ENCODE data around the gene COL6A2. TPM values are rescaled to one million over a fixed set of nuclear protein-coding genes. Genes with fewer than 3 reads are reported as not detected.
"Not testable (repeated sequence)": the region's sequence is repeated elsewhere in the genome, so short reads cannot be mapped to it uniquely, and the experiment has no call there.

Gene COL6A2
- total RNA-seq, 2 experiments from 2014 or later: 6.7 to 8.4 TPM

GRCh38 chr21:46146856-46147255 is 48.9 kb downstream of the COL6A2 start:
- no peak overlapping the region for H3K4me3 Mint-ChIP-seq
- CTCF ChIA-PET: no interaction called here
- no peaks in the 10 kb centered on the region for H3K27me3 Mint-ChIP-seq (ENCODE audit: low read depth)
- peaks cover 13% of the 10 kb centered on the region for H3K4me1 Mint-ChIP-seq (ENCODE audit: low read depth)
- no peaks in the 10 kb centered on the region for H3K36me3 Mint-ChIP-seq (ENCODE audit: low read depth)
- intact Hi-C loops (cut with micrococcal nuclease): loop anchor here (1.0 kb wide), 1 partner anchor 138 kb away; the partner anchor contains the start of gene MCM3AP
- DNase-seq: no peak
- no peaks in the 10 kb centered on the region for H3K9me3 Mint-ChIP-seq
- no peak overlapping the region for H3K27ac Mint-ChIP-seq

DNA sequence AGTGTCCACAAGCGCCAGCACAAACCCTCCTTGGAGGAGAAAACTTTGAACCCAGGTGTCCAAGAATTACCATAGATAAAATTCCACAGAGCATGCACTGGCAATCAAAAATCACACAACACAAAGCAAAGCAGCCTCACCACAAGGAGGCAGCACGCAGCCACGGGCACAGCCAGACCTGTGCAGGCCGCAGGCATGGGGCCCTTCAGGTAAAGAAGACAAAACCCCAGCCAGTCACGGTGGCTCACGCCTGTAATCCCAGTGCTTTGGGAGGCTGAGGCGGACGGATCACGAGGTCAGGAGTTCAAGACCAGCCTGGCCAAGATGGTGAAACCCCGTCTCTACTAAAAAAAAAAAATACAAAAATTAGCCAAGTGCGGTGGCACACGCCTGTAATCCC is 49.5 kb downstream of the COL6A2 start:
- CTCF ChIA-PET; H3K36me3 Mint-ChIP-seq (ENCODE audit: low read depth); H3K9me3 Mint-ChIP-seq; H3K27ac Mint-ChIP-seq; H3K27me3 Mint-ChIP-seq (ENCODE audit: low read depth); H3K4me3 Mint-ChIP-seq: not testable (repeated sequence)
- DNase-seq: peak; percentile 77
- H3K4me1 Mint-ChIP-seq (ENCODE audit: low read depth): peaks cover 13% of the 10 kb centered on the region
- intact Hi-C loops (cut with micrococcal nuclease): loop anchor here (1.0 kb wide), 1 partner anchor 138 kb away; the partner anchor contains the start of gene MCM3AP

DNA sequence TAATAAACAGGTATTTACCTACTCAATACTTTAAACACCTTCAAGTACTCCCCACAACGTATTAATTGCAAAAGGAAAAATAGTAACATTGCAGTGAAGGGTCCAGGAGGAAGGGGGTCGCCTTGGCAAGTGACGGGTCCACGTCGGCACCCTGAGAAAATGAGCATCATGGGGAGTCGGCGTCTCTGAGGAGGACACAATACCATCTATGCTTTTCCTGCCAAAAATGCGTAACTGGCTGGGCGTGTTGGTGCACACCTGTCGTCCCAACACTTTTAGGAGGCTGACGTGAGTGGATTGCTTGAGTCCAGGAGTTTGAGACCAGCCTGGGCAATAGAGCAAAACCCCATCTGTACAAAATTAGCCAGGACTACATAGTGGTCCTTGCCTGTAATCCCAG is 50.2 kb downstream of the COL6A2 start:
- peaks cover 13% of the 10 kb centered on the region for H3K4me1 Mint-ChIP-seq (ENCODE audit: low read depth)
- DNase-seq: no peak
- no peak overlapping the region for H3K27ac Mint-ChIP-seq
- no peaks in the 10 kb centered on the region for H3K27me3 Mint-ChIP-seq (ENCODE audit: low read depth)
- CTCF ChIA-PET: no interaction called here
- no peak overlapping the region for H3K4me3 Mint-ChIP-seq
- H3K9me3 Mint-ChIP-seq: no peaks in the 10 kb centered on the region
- intact Hi-C loops (cut with micrococcal nuclease): no loop called here
- no peaks in the 10 kb centered on the region for H3K36me3 Mint-ChIP-seq (ENCODE audit: low read depth)

DNA sequence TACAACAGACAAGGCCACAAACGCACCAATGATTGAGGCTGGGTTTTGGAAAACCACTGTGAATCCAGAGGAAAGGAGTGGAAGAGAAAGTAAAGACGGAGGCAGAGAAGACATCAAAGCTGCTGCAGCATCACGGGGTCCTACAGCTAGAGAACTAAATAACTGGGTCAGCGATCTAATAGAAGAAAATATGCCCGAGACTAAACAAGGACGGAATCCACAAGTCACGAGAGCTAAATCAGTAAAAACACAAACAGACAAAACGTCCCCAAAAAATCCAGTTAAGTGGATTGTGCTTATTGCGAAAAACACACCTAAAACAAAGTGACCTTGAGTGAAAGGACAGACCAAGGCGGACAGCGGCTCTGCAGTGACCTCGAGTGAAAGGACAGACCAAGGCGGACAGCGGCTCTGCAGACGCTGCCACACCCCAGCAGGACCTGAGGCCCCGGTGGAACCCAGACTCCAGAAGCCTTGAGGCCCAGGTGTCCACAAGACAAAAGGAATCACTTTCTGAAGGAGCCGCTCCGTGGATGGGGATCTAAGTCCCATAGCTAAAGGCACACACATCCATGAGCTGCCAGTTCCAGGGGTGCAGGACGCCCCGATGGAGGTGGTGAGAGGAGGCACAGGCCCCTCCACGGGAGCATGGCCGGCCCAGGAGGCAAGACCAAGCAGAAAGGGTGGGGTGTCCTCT is 51.4 kb downstream of the COL6A2 start:
- peaks cover 5% of the 10 kb centered on the region for H3K4me1 Mint-ChIP-seq (ENCODE audit: low read depth)
- intact Hi-C loops (cut with micrococcal nuclease): no loop called here
- CTCF ChIA-PET: interaction anchor here (0.7 kb wide), 2 partner anchors 182 to 706 kb away, joined by 3 read pairs; no protein-coding TSS in a partner anchor

GRCh38 chr21:46150073-46150472 is 52.2 kb downstream of the COL6A2 start:
- Mint-ChIP-seq H3K27ac (no peak overlapping the region), H3K27me3 (ENCODE audit: low read depth) (no peaks in the 10 kb centered on the region), H3K36me3 (ENCODE audit: low read depth) (no peaks in the 10 kb centered on the region), H3K9me3 (no peaks in the 10 kb centered on the region), H3K4me3 (no peak overlapping the region), H3K4me1 (ENCODE audit: low read depth) (peaks cover 2% of the 10 kb centered on the region)
- intact Hi-C loops (cut with micrococcal nuclease): no loop called here
- CTCF ChIA-PET: interaction anchor here (0.7 kb wide), 1 partner anchor 181 kb away, joined by 3 read pairs; no protein-coding TSS in a partner anchor
- peak; percentile 2 for DNase-seq

More for the DNA sequence above, 51.4 kb downstream of the COL6A2 start:
- Mint-ChIP-seq H3K9me3 (no peaks in the 10 kb centered on the region), H3K27ac (no peak overlapping the region), H3K4me3 (no peak overlapping the region), H3K27me3 (ENCODE audit: low read depth) (no peaks in the 10 kb centered on the region), H3K36me3 (ENCODE audit: low read depth) (no peaks in the 10 kb centered on the region)
- DNase-seq: no peak

GRCh38 chr21:46150491-46151121 is 52.7 kb downstream of the COL6A2 start:
- intact Hi-C loops (cut with micrococcal nuclease): no loop called here
- CTCF ChIA-PET: no interaction called here
- H3K9me3 Mint-ChIP-seq: no peaks in the 10 kb centered on the region
- no peaks in the 10 kb centered on the region for H3K27me3 Mint-ChIP-seq (ENCODE audit: low read depth)
- peaks cover 2% of the 10 kb centered on the region for H3K4me1 Mint-ChIP-seq (ENCODE audit: low read depth)
- H3K36me3 Mint-ChIP-seq (ENCODE audit: low read depth): no peaks in the 10 kb centered on the region
- H3K27ac Mint-ChIP-seq: no peak overlapping the region
- no peak overlapping the region for H3K4me3 Mint-ChIP-seq
- DNase-seq: peak; percentile 3

DNA sequence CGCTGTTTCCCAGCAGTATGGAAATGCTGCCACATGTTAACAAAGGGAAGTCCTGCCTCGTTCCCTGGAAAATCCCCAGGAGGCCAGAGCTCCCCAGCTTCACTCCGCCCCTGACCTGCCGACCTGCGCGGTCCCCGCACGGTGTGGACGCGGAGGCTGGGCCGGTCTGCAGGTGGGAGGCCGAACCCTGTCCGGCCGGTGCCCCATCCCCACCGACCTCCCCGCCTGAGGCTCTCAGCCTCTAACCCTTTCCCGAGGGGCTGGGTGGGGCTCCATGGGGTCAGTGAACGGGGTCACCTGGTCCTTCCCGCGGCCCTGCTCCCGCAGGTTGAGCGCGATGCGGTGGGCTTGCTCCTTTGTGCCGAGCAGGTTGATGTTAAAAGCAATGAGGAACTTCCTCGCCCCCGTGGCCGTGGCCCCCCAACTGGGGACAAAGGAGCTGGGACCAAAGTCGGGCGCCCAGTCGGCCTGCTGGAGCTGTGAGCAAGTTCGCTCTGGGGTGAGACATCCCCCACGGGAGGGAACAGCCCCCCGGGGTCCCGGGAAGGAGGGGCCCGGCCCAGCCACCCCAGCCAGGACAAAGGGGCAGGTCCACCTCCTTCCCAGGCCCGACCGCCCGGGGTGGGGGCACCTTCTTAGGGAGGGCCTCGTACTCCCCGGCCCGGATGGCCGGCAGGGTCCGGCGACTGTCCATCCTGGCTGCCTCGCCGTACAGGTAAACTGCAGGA is 53.5 kb downstream of the COL6A2 start:
- Mint-ChIP-seq H3K36me3 (ENCODE audit: low read depth) (no peaks in the 10 kb centered on the region), H3K9me3 (no peaks in the 10 kb centered on the region), H3K4me3 (no peak overlapping the region), H3K27ac (no peak overlapping the region), H3K4me1 (ENCODE audit: low read depth) (peaks cover 2% of the 10 kb centered on the region), H3K27me3 (ENCODE audit: low read depth) (no peaks in the 10 kb centered on the region)
- CTCF ChIA-PET: no interaction called here
- intact Hi-C loops (cut with micrococcal nuclease): no loop called here
- DNase-seq: no peak

DNA sequence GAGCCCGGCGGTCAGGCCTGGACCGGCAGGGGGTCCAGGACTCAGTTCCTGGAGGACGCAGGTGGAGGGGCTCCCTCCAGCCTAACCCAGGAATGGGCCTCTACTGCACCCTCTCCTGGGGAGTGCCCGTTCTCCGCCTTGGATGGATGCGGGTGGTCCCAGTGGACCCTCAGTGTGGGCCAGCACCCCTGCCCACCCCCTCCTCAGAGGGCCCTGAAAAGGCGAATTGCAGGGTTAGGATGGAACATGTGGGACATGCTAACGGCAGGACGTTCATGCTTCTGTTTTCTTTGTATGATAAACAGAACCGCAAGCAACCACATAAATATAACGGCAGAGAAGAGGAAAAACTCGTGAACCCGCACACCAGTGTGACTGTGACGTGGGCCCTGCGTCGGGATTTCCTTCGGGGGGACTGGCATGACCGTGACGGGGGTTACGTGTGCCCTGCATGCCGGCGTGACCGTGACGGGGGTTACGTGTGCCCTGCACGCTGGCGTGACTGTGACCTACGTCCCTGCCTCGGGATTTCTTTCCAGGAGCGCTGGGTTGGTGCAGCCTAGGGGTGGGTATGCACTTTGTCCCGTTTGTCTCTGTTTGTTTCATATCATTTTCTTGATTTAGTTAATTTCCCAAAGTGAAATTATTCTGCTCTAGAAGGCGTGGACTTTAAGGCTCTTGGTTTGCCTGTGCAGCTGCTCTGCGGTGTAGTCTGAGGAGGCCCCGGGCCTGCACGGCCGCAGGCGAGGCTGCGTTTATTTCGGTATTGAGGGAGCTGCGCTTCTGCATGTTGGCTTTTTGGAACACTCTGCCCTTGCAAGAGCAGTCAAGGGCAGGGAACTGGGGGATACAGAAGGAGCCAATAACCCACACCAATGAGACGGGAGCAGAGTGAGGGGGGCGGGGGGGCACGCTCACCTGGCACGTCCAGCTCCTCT is 54.3 kb downstream of the COL6A2 start:
- Mint-ChIP-seq H3K4me3 (no peak overlapping the region), H3K9me3 (no peaks in the 10 kb centered on the region), H3K27me3 (ENCODE audit: low read depth) (no peaks in the 10 kb centered on the region), H3K4me1 (ENCODE audit: low read depth) (peaks cover 2% of the 10 kb centered on the region), H3K27ac (no peak overlapping the region), H3K36me3 (ENCODE audit: low read depth) (no peaks in the 10 kb centered on the region)
- CTCF ChIA-PET: interaction anchor here (0.7 to 2.0 kb wide), 7 partner anchors 9 to 234 kb away, joined by 3 to 7 read pairs (median 4); no protein-coding TSS in a partner anchor
- intact Hi-C loops (cut with micrococcal nuclease): no loop called here
- no peak for DNase-seq

DNA sequence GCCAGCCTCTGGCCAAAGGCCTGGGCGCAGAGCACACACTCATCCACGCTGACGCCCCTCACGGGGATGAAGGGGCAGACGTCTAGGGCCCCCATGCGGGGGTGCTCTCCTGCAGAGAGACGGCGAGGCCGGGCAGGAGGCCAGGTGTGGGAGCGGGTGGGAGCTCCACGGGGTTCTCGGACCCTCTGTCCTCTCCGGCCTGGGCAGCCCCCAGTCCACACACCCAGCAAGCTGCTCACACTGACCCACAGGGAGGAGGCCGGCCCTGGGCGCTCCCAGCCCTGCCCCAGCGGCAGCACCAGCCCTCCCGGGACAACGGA is 55.0 kb downstream of the COL6A2 start:
- DNase-seq: no peak
- H3K4me1 Mint-ChIP-seq (ENCODE audit: low read depth): peaks cover 2% of the 10 kb centered on the region
- CTCF ChIA-PET: interaction anchor here (0.7 to 2.0 kb wide), 8 partner anchors 9 to 233 kb away, joined by 3 to 7 read pairs (median 4); no protein-coding TSS in a partner anchor
- H3K27ac Mint-ChIP-seq: no peak overlapping the region
- intact Hi-C loops (cut with micrococcal nuclease): no loop called here
- H3K4me3 Mint-ChIP-seq: no peak overlapping the region
- H3K36me3 Mint-ChIP-seq (ENCODE audit: low read depth): no peaks in the 10 kb centered on the region
- H3K27me3 Mint-ChIP-seq (ENCODE audit: low read depth): no peaks in the 10 kb centered on the region
- no peaks in the 10 kb centered on the region for H3K9me3 Mint-ChIP-seq

DNA sequence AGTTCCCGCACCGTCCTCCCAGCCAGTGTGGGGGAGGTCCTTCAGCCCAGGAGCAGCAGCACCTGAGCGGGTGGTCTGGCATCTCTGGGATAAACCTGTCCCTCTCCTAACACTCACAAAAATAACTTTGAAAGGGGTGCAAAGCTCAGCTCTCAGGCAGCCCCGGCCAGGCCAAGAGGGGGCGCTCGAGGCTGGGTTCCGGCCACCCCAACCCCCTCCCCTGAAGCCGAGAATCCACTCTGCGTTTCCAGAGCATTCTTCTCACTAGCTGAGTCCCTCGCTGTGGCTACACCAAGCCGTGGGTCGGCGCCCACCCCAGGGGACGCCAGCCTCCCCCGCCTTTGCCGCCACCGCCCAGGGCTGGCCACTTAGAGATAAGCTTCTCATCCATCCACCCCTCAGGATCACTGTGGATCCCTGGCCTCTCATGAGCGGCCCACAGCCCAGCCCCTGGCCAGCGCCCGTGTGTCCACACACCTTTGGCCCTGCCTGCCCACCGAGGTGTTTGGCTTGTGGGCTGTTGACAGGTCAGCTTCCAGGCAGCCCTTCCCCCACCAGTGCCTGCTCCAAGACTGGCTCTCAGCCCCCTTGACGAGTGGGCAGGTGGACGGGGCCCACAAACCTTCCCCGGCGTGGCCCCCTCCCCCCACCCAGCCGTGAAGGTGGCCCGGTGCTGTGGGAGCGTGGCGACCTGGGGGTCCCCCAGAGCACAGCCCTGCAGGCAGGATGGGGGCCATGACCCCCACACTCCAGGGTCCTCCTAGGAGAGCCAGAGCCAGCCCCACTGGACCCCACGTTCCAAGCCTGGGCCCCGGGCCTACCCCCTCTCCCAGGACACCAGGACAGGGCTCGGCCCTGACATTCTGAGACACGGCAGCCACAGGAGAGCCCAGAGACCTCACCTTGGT is 55.6 kb downstream of the COL6A2 start:
- intact Hi-C loops (cut with micrococcal nuclease): no loop called here
- no peaks in the 10 kb centered on the region for H3K27me3 Mint-ChIP-seq (ENCODE audit: low read depth)
- peak; percentile 72 for DNase-seq
- no peak overlapping the region for H3K4me3 Mint-ChIP-seq
- H3K36me3 Mint-ChIP-seq (ENCODE audit: low read depth): no peaks in the 10 kb centered on the region
- CTCF ChIA-PET: interaction anchor here (0.7 to 2.0 kb wide), 9 partner anchors 10 to 232 kb away, joined by 3 to 7 read pairs (median 4); a partner anchor contains a TSS
- H3K9me3 Mint-ChIP-seq: no peaks in the 10 kb centered on the region
- H3K4me1 Mint-ChIP-seq (ENCODE audit: low read depth): peaks cover 2% of the 10 kb centered on the region
- no peak overlapping the region for H3K27ac Mint-ChIP-seq

Measured in activated naive CD4-positive, alpha-beta T cell treated with anti-CD3 and anti-CD28 coated beads for 36 hours (primary cell).